ENCODE measurements around the gene ZNF628. TPM values are rescaled to one million over a fixed set of nuclear protein-coding genes. Genes with fewer than 3 reads are reported as not detected.

Gene ZNF628
- total RNA-seq, 2 donors from 2014 or later: 8.6 to 8.9 TPM

DNA sequence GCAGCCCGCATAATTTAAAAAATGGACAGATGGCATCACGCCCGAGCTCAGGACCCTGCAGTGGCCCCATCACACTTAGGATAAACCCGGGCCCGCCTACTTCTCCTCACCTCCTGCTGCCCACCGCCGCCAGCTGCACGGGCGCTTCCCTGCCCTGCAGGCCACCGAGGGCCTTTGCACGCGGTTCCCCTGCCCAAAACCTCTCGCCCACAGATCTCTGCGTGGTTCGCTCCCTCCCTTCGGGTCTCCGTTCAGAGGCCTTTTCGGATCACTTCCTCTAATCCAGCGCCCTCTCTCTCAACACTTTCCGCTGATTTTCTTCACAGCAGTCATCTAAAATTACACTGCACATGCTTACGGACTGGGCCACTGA is 35.1 kb upstream of the ZNF628 start:
- Histone ChIP-seq H3K27me3 (peaks cover 44% of the 10 kb centered on the region), H3K4me3 (no peak overlapping the region), H3K9me3 (no peaks in the 10 kb centered on the region), H3K27ac (no peak overlapping the region), H3K36me3 (no peaks in the 10 kb centered on the region), H3K9ac (ENCODE audit: low read depth in 2 of 2, low read length in 2 of 2) (no peak overlapping the region), H3K4me1 (no peaks in the 10 kb centered on the region)
- TF ChIP-seq, protein P1, sequence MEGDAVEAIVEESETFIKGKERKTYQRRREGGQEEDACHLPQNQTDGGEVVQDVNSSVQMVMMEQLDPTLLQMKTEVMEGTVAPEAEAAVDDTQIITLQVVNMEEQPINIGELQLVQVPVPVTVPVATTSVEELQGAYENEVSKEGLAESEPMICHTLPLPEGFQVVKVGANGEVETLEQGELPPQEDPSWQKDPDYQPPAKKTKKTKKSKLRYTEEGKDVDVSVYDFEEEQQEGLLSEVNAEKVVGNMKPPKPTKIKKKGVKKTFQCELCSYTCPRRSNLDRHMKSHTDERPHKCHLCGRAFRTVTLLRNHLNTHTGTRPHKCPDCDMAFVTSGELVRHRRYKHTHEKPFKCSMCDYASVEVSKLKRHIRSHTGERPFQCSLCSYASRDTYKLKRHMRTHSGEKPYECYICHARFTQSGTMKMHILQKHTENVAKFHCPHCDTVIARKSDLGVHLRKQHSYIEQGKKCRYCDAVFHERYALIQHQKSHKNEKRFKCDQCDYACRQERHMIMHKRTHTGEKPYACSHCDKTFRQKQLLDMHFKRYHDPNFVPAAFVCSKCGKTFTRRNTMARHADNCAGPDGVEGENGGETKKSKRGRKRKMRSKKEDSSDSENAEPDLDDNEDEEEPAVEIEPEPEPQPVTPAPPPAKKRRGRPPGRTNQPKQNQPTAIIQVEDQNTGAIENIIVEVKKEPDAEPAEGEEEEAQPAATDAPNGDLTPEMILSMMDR (IDR thresholded peaks at IDR 0.05): no peak
- intact Hi-C loops (cut with DNase I): no loop called here
- DNase-seq: no peak

DNA sequence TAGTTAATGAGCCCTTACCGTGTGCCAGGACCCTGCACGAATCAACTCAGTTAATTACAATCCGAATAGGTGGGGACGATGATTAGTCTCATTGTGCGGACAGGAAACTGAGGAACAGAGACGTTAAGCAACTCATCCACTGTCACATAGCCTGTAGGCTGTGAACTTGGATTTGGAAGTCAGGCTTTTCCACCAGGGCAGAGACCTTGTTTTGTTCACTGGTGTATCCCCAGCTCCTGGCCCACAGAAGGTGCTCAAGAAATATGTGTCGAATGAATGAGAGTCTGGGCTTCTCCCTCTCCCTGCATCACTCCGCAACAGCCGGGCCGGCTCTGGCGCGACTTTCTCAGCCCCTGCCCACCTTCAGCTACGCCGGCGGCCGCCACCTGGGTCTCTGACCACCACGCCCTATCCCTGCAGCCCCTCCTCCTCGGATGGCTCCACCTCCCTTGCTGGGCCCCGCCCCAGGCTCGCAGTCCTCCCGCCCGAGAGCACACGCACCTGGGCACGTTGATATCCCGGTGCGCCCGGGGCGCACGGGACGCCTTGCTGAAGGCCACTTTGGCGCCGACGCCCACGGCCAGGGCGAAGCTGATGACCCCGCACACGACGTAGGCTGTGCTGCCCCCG is 34.6 kb upstream of the ZNF628 start:
- Histone ChIP-seq H3K4me3 (no peak overlapping the region), H3K36me3 (no peaks in the 10 kb centered on the region), H3K27ac (no peak overlapping the region), H3K27me3 (peaks cover 44% of the 10 kb centered on the region), H3K9ac (ENCODE audit: low read depth in 2 of 2, low read length in 2 of 2) (no peak overlapping the region), H3K9me3 (no peaks in the 10 kb centered on the region), H3K4me1 (no peaks in the 10 kb centered on the region)
- intact Hi-C loops (cut with DNase I): no loop called here
- TF ChIP-seq, protein P1 (IDR thresholded peaks at IDR 0.05): no peak
- DNase-seq: no peak

DNA sequence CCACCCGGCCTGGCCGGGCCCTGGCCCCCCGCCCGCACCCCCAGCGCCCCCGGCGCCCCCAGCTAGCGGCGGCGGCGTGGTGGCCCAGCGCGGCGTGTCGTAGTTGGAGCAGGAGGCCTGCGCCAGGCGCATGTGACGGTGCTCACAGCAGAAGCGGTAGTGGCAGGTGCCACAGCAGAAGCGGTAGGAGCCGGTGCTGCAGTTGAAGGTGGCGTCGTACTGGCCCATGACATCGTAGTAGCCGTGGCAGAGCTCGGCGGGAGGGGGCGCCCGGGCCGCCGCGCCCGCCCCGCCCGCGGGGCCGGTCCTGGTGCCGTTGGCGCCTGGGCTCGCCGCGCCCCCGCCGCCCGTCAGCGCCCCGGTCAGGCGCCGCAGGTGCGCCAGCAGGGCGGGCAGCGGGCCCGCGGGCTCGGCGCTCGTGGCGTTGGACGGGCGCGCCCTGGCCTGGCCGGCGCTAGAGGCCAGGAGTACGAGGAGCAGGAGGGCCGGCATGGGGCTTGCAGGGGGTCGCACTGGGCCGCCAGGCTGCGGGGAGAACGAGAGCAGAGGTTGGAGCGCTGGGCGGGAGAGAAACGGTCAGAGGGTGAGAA is 34.0 kb upstream of the ZNF628 start:
- intact Hi-C loops (cut with DNase I): no loop called here
- no peak overlapping the region for H3K9ac ChIP-seq (ENCODE audit: low read depth in 2 of 2, low read length in 2 of 2)
- peaks cover 44% of the 10 kb centered on the region for H3K27me3 ChIP-seq
- DNase-seq: no peak
- H3K36me3 ChIP-seq: no peaks in the 10 kb centered on the region
- no peaks in the 10 kb centered on the region for H3K4me1 ChIP-seq
- H3K9me3 ChIP-seq: no peaks in the 10 kb centered on the region
- H3K4me3 ChIP-seq: no peak overlapping the region
- H3K27ac ChIP-seq: no peak overlapping the region
- TF ChIP-seq, protein P1 (IDR thresholded peaks at IDR 0.05): no peak

DNA sequence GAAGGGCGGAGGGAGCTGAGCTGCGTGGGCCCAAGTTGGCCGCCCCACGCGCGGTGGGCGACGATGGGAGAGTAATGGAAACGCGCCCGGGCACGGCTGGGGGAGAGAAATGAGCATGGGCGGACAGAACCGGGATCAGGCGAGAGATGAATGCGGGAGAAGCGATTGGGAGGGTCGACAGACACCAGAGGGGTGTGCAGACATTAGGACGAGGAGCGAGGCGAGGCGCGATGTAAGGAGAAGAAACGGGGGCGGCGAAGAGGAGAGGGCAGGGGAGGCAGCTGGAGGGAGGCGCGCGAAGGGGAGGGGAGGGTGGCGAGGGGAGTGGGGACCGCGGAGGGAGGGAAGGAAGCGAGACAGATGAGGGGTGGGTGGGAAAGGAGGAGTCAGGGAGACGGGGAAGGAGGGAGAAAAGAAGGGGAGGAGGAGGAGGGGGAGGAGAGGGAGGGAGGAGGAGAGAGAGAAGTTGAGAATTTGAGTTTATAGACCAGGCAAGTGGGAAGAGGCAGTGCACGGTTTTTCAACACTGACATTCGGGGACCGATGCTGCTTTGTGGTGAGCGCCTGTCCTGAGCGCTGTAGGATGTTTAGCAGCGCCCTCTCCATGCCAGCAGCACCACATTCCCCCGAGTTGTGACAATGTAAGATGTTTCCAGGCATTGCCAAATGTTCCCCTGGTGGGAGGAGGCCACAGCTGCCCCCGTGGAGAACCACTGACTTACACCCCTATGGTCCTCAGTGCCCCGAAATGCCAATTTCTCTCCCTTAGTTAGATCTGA is 33.2 kb upstream of the ZNF628 start, which contains the start of gene SHISA7:
Gene SHISA7, minus strand, starts transcription at position 256 of the 779 bp plus-strand sequence. CDS start 437 bp downstream, outside the sequence.
- H3K9ac ChIP-seq (ENCODE audit: low read depth in 2 of 2, low read length in 2 of 2): no peak within 1 kb of the TSS
- H3K9me3 ChIP-seq: no peaks in the 10 kb centered on the region
- H3K4me1 ChIP-seq: no peaks in the 10 kb centered on the region
- H3K27ac ChIP-seq: no peak within 1 kb of the TSS
- TF ChIP-seq, protein P1 (IDR thresholded peaks at IDR 0.05): no peak
- H3K27me3 ChIP-seq: peaks cover 44% of the 10 kb centered on the region
- intact Hi-C loops (cut with DNase I): no loop called here
- DNase-seq: no peak
- no peaks in the 10 kb centered on the region for H3K36me3 ChIP-seq
- H3K4me3 ChIP-seq: no peak within 1 kb of the TSS

DNA sequence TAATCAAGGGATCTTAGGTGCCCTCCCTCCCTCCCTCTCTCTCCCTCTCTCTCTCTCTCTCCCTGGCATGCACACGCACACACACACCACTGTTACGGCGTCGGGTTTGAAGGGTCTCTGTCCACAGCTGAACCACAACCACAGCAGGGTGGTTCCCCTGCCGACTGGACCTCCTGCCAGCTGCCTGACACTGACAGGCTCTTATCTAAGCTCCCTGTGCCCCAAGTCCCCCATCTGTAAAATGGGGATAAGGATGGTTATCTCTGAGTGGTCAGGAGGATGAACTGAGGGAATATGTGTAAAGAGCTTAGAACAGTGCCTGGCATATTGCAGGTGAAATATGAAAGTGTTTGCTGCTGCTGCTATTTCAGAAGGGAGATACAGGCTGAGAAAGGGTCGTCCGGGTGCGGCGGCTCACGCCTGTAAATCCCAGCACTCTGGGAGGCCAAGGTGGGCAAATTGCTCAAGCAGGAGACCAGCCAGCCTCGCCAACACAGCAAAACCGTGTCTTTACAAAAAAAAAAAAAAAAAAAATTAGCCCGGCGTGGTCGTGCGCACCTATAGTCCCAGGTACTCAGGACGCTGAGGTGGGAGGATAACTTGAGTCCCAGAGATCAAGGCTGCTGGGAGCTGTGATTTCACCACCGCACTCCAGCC is 32.5 kb upstream of the ZNF628 start:
- no peaks in the 10 kb centered on the region for H3K4me1 ChIP-seq
- no peak overlapping the region for H3K27ac ChIP-seq
- no peak overlapping the region for H3K9ac ChIP-seq (ENCODE audit: low read depth in 2 of 2, low read length in 2 of 2)
- intact Hi-C loops (cut with DNase I): no loop called here
- TF ChIP-seq, protein P1 (IDR thresholded peaks at IDR 0.05): no peak
- DNase-seq: no peak
- H3K4me3 ChIP-seq: no peak overlapping the region
- no peaks in the 10 kb centered on the region for H3K9me3 ChIP-seq
- H3K27me3 ChIP-seq: peaks cover 44% of the 10 kb centered on the region
- no peaks in the 10 kb centered on the region for H3K36me3 ChIP-seq

Data from colonic mucosa (tissue), 4 donors.